ENCODE results near the gene FKBP6.
"Not testable (repeated sequence)": the region's sequence is repeated elsewhere in the genome, so short reads cannot be mapped to it uniquely, and the experiment has no call there.

FKBP6 gene, protein sequence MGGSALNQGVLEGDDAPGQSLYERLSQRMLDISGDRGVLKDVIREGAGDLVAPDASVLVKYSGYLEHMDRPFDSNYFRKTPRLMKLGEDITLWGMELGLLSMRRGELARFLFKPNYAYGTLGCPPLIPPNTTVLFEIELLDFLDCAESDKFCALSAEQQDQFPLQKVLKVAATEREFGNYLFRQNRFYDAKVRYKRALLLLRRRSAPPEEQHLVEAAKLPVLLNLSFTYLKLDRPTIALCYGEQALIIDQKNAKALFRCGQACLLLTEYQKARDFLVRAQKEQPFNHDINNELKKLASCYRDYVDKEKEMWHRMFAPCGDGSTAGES

GRCh38 chr7:73327922-73328321 lies at the start of gene FKBP6, which contains the start of gene TRIM50:
Gene FKBP6 (plus strand): TSS chr7:73328161. CDS start chr7:73328429, 268 bp downstream.
Gene TRIM50 (minus strand): TSS chr7:73328082. CDS start chr7:73324787, 3,295 bp downstream.
- CTCF ChIA-PET; H3K4me1 ChIP-seq (ENCODE audit: control insufficient read depth, insufficient read depth, low read length): not testable (repeated sequence)

DNA sequence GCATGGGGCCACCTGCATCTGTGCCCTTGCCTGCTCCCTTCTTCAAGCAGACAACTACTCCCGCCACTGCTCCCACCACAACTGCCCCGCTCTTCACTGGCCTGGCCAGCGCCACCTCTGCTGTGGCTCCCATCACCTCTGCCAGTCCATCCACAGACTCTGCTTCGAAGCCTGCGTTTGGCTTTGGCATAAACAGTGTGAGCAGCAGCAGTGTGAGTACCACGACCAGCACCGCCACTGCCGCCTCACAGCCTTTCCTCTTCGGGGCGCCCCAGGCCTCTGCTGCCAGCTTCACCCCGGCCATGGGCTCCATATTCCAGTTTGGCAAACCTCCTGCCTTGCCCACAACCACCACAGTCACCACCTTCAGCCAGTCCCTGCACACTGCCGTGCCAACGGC lies 30.7 kb upstream of the FKBP6 start:
- H3K4me1 ChIP-seq (ENCODE audit: control insufficient read depth, insufficient read depth, low read length); H3K4me3 ChIP-seq (ENCODE audit: low read depth, low read length); H3K9me3 ChIP-seq (ENCODE audit: control insufficient read depth, insufficient read depth, low read depth, low read length); POLR2A ChIA-PET; H3K27ac ChIP-seq (ENCODE audit: extremely low read depth, low read depth, low read length); H3K36me3 ChIP-seq (ENCODE audit: control insufficient read depth in 2 of 2, insufficient read depth in 1 of 2, low read length in 2 of 2); CTCF ChIA-PET: not testable (repeated sequence)

More at GRCh38 chr7:73327922-73328321, at the start of gene FKBP6, which contains the start of gene TRIM50:
- H3K9me3 ChIP-seq (ENCODE audit: control insufficient read depth, insufficient read depth, low read depth, low read length); H3K4me3 ChIP-seq (ENCODE audit: low read depth, low read length); H3K27ac ChIP-seq (ENCODE audit: extremely low read depth, low read depth, low read length); POLR2A ChIA-PET; H3K36me3 ChIP-seq (ENCODE audit: control insufficient read depth in 2 of 2, insufficient read depth in 1 of 2, low read length in 2 of 2): not testable (repeated sequence)
- 0 out of 2 replicates have a peak, but pooled peaks have one; percentile 19 for TF ChIP-seq ZNF202 (tag by site-specific recombination; IDR thresholded peaks at IDR 0.05; ENCODE audit: borderline replicate concordance)

DNA sequence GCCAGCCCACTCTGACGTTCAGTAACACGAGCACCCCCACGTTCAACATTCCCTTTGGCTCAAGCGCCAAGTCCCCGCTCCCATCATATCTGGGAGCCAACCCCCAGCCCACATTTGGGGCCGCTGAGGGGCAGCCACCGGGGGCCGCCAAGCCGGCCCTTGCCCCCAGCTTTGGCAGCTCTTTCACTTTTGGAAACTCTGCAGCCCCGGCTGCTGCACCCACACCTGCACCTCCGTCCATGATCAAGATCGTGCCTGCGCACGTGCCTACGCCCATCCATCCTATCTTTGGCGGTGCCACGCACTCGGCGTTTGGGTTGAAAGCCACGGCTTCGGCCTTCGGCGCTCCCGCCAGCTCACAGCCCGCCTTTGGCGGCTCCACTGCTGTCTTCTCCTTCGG lies 30.3 kb upstream of the FKBP6 start:
- H3K9me3 ChIP-seq (ENCODE audit: control insufficient read depth, insufficient read depth, low read depth, low read length); POLR2A ChIA-PET; H3K36me3 ChIP-seq (ENCODE audit: control insufficient read depth in 2 of 2, insufficient read depth in 1 of 2, low read length in 2 of 2); CTCF ChIA-PET; H3K4me1 ChIP-seq (ENCODE audit: control insufficient read depth, insufficient read depth, low read length); H3K4me3 ChIP-seq (ENCODE audit: low read depth, low read length); H3K27ac ChIP-seq (ENCODE audit: extremely low read depth, low read depth, low read length): not testable (repeated sequence)

DNA sequence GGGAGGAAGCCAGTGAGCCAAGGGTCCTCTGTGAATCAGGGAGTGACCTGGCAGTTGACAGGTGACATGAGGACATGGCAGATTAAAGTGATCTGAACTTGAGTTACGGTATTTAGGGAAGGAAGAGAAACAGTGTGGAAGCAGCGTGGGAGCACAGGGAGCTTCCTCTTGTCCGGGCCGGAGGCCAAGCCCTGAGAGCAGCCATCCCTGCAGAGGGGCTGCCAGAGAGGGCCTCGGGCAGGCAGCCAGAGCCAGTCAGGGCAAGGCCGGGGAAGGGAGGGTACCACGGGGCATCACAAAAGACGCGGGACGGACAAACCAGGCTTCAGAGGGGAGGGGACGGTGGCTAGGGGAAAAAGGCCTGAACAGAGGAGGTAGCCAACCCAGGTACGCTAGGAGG lies 28.1 kb upstream of the FKBP6 start:
- POLR2A ChIA-PET; H3K27ac ChIP-seq (ENCODE audit: extremely low read depth, low read depth, low read length); H3K9me3 ChIP-seq (ENCODE audit: control insufficient read depth, insufficient read depth, low read depth, low read length); CTCF ChIA-PET; H3K4me1 ChIP-seq (ENCODE audit: control insufficient read depth, insufficient read depth, low read length); H3K4me3 ChIP-seq (ENCODE audit: low read depth, low read length): not testable (repeated sequence)
- H3K36me3 ChIP-seq (ENCODE audit: control insufficient read depth in 2 of 2, insufficient read depth in 1 of 2, low read length in 2 of 2): peaks cover 0 to 22% of the 10 kb centered on the region in 2 experiments; a peak in 1 of 3 replicates

GRCh38 chr7:73301108-73301507 lies 26.9 kb upstream of the FKBP6 start:
- POLR2A ChIA-PET; CTCF ChIA-PET; H3K9me3 ChIP-seq (ENCODE audit: control insufficient read depth, insufficient read depth, low read depth, low read length); H3K4me1 ChIP-seq (ENCODE audit: control insufficient read depth, insufficient read depth, low read length); H3K4me3 ChIP-seq (ENCODE audit: low read depth, low read length); H3K27ac ChIP-seq (ENCODE audit: extremely low read depth, low read depth, low read length): not testable (repeated sequence)
- peaks cover 2 to 27% of the 10 kb centered on the region in 2 experiments; a peak in 2 of 3 replicates for H3K36me3 ChIP-seq (ENCODE audit: control insufficient read depth in 2 of 2, insufficient read depth in 1 of 2, low read length in 2 of 2)

DNA sequence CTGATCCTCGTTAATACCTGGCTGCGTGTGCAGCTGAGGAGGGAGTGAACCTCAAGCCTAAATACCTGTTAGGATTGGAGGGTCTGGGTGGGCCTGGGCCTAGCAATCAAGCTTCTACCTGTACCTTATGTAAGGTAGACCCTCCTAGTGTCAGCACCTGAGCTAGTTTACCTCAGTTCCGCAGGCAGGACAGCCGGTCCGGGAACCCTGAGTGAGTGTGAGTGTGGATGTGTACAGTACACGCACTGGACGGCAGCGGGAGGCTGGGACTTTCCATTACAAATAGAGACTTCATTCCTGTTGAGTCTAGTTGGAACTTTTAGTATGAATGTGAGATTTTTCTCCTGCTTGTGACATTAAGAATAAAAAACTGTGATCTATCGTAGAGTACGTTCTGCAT lies 25.1 kb upstream of the FKBP6 start:
- H3K4me1 ChIP-seq (ENCODE audit: control insufficient read depth, insufficient read depth, low read length); POLR2A ChIA-PET; H3K4me3 ChIP-seq (ENCODE audit: low read depth, low read length); CTCF ChIA-PET; H3K9me3 ChIP-seq (ENCODE audit: control insufficient read depth, insufficient read depth, low read depth, low read length); H3K27ac ChIP-seq (ENCODE audit: extremely low read depth, low read depth, low read length): not testable (repeated sequence)
- H3K36me3 ChIP-seq (ENCODE audit: control insufficient read depth in 2 of 2, insufficient read depth in 1 of 2, low read length in 2 of 2): peaks cover 8 to 36% of the 10 kb centered on the region in 2 experiments; a peak in 2 of 3 replicates

DNA sequence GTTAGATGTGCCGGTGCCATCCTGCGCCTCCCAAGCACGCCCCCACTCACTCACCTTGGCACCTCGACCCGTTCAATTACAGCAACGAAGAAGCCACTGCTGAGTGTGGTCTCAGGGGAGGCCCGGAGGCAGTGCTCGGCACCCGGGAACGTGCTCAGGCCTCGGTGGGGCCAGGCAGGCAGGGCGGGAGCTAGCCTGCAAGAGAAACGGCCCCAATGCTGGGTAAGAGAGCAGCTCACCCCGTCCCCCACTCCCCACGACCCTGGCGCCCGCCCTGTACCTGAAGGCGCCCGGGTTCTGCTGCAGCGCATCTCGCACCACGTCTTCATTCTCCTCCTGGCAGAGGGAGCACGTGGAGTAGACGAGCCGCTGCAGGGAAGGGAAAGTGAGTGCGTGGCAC lies 24.4 kb upstream of the FKBP6 start:
- H3K36me3 ChIP-seq (ENCODE audit: control insufficient read depth in 2 of 2, insufficient read depth in 1 of 2, low read length in 2 of 2): peaks cover 8 to 36% of the 10 kb centered on the region in 2 experiments; a peak in 2 of 3 replicates
- ChIA-PET POLR2A (no interaction called here), CTCF (no interaction called here)
- TF ChIP-seq ZNF19 (tag by site-specific recombination; IDR thresholded peaks at IDR 0.05; ENCODE audit: low read depth): no peak
- no peak for TF ChIP-seq ZNF660 (tag by site-specific recombination; IDR thresholded peaks at IDR 0.05)
- no peak for TF ChIP-seq ZNF335 (tag by site-specific recombination; conservative IDR thresholded peaks at IDR 0.05)
- TF ChIP-seq ZNF266 (tag by site-specific recombination; IDR thresholded peaks at IDR 0.05; ENCODE audit: low read depth): no peak
- TF ChIP-seq PATZ1 (tag by site-specific recombination; IDR thresholded peaks at IDR 0.05): no peak
- no peak overlapping the region for H3K4me3 ChIP-seq (ENCODE audit: low read depth, low read length)
- no peaks in the 10 kb centered on the region for H3K4me1 ChIP-seq (ENCODE audit: control insufficient read depth, insufficient read depth, low read length)
- H3K9me3 ChIP-seq (ENCODE audit: control insufficient read depth, insufficient read depth, low read depth, low read length): no peaks in the 10 kb centered on the region
- H3K27ac ChIP-seq (ENCODE audit: extremely low read depth, low read depth, low read length): no peak overlapping the region

Data from HEK293 (cell line).